Breast epithelium (tissue), 4 donors: ENCODE measurements around the gene AP4S1. TPM values are rescaled to one million over a fixed set of nuclear protein-coding genes. Genes with fewer than 3 reads are reported as not detected.

Experiments used
- DNase-seq, 2 donors: peaks; one replicate each; pipeline ENCODE4 v3.0.0-alpha.2; 2019; ENCODE audit warnings: low spot score in 2 of 2
- H3K27ac ChIP-seq, 2 donors: fragments of 200-600 bp; sonication (generic) in 1 of 2; one replicate each; pipeline ENCODE4 v1.5.1; 2016 to 2019; ENCODE audit warnings: mild to moderate bottlenecking in 1 of 2
- H3K27me3 ChIP-seq, 2 donors: fragments of 200-600 bp; sonication (generic) in 1 of 2; one replicate each; pipeline versions ENCODE4 v1.5.1 to v1.6.0; 2017 to 2019; ENCODE audit warnings: control low read depth in 1 of 2, mild to moderate bottlenecking in 1 of 2
- H3K36me3 ChIP-seq: fragments of 200-600 bp; one replicate; pipeline ENCODE4 v1.5.1; 2019
- H3K4me1 ChIP-seq, 2 donors: fragments of 200-600 bp; sonication (generic); one replicate each; pipeline ENCODE4 v1.5.1; 2016 to 2019; ENCODE audit warnings: control low read depth in 1 of 2
- H3K4me3 ChIP-seq, 3 donors: fragments of 200-600 bp; sonication (generic); 1 replicate in 2 of 3; 2 replicates in 1 of 3; pipeline ENCODE4 v1.5.1; 2016 to 2019; ENCODE audit warnings: mild to moderate bottlenecking in 3 of 3, moderate library complexity in 2 of 3
- H3K9me3 ChIP-seq, 2 donors: fragments of 200-600 bp; sonication (generic) in 1 of 2; one replicate each; pipeline ENCODE4 v1.5.1; 2016 to 2019; ENCODE audit warnings: control low read depth in 1 of 2
- CTCF ChIP-seq, 3 donors: fragments of 450-650 bp; IDR thresholded peaks; one replicate each; pipeline ENCODE4 v1.5.1; 2016 to 2017; ENCODE audit warnings: antibody characterized with exemption in 3 of 3, mild to moderate bottlenecking in 3 of 3, moderate library complexity in 3 of 3
- POLR2A ChIP-seq: fragments of 450-650 bp; IDR thresholded peaks from one replicate; pipeline ENCODE4 v1.6.1; 2016; ENCODE audit warnings: antibody characterized with exemption, mild to moderate bottlenecking, moderate library complexity
- POLR2AphosphoS5 ChIP-seq, 3 donors: sonication (generic); formaldehyde crosslinking; IDR thresholded peaks; one replicate each; pipeline ENCODE4 v1.6.1; 2017; ENCODE audit warnings: antibody characterized with exemption in 3 of 3
- intact Hi-C: fragments of 100-400 bp; cut with DNase I; formaldehyde crosslinking; loops from one replicate; pipeline ENCODE4 v1.15.1; 2023; ENCODE audit warnings: low total_unique reads
- total RNA-seq, 3 donors: library from RNA; depleted of rRNA; stranded (reverse); fragments of >200 nt; gene quantifications; one replicate each; pipeline ENCODE4 v1.1.0, GENCODE V29; 2016

AP4S1 gene
- total RNA-seq, 3 donors from 2014 or later, result 4.5 to 11.1 (median 5.2) TPM

GRCh38 chr14:31125231-31125630 lies 99.8 kb downstream of the AP4S1 start:
- intact Hi-C loops, result no loop called here
- TF ChIP-seq POLR2AphosphoS5 (IDR thresholded peaks at IDR 0.05) (no peak), POLR2A (no peak), CTCF (IDR thresholded peaks at IDR 0.05) (no peak)
- Histone ChIP-seq H3K4me1 (no peaks in the 10 kb centered on the region), H3K9me3 (no peaks in the 10 kb centered on the region), H3K27me3 (no peaks in the 10 kb centered on the region), H3K27ac (no peak overlapping the region), H3K4me3 (no peak overlapping the region), H3K36me3 (peaks cover 2% of the 10 kb centered on the region)
- no peak for DNase-seq

DNA sequence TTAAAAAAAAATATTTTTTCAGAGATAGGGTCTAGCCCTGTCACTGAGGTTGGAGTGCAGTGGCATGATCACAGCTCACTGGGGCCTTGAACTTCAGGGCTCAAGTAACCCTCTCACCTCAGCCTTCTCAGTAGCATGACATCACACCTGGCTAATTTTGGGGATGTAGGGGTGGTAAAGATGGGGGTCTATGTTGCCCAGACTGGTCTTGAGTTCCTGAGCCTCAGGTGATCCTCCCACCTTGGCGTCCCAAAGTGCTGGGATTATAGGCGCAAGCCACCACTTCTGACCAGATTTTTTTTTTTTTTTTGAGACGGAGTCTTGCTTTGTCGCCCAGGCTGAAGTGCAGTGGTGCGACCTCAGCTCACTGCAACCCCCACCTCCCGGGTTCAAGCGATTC lies 101.2 kb downstream of the AP4S1 start:
- no peaks in the 10 kb centered on the region for H3K27me3 ChIP-seq
- no peak for DNase-seq
- no peaks in the 10 kb centered on the region for H3K9me3 ChIP-seq
- no peaks in the 10 kb centered on the region for H3K4me1 ChIP-seq
- no peak overlapping the region for H3K4me3 ChIP-seq
- peaks cover 2% of the 10 kb centered on the region for H3K36me3 ChIP-seq
- H3K27ac ChIP-seq, result no peak overlapping the region
- TF ChIP-seq POLR2AphosphoS5 (IDR thresholded peaks at IDR 0.05) (no peak), POLR2A (no peak), CTCF (IDR thresholded peaks at IDR 0.05) (no peak)
- intact Hi-C loops, result no loop called here

GRCh38 chr14:31127690-31128089 lies 102.2 kb downstream of the AP4S1 start:
- peaks cover 2% of the 10 kb centered on the region for H3K36me3 ChIP-seq
- H3K27ac ChIP-seq, result no peak overlapping the region
- H3K9me3 ChIP-seq, result no peaks in the 10 kb centered on the region
- intact Hi-C loops, result no loop called here
- no peak for DNase-seq
- no peaks in the 10 kb centered on the region for H3K4me1 ChIP-seq
- TF ChIP-seq POLR2A (no peak), POLR2AphosphoS5 (IDR thresholded peaks at IDR 0.05) (no peak), CTCF (IDR thresholded peaks at IDR 0.05) (no peak)
- H3K27me3 ChIP-seq, result no peaks in the 10 kb centered on the region
- H3K4me3 ChIP-seq, result no peak overlapping the region

DNA sequence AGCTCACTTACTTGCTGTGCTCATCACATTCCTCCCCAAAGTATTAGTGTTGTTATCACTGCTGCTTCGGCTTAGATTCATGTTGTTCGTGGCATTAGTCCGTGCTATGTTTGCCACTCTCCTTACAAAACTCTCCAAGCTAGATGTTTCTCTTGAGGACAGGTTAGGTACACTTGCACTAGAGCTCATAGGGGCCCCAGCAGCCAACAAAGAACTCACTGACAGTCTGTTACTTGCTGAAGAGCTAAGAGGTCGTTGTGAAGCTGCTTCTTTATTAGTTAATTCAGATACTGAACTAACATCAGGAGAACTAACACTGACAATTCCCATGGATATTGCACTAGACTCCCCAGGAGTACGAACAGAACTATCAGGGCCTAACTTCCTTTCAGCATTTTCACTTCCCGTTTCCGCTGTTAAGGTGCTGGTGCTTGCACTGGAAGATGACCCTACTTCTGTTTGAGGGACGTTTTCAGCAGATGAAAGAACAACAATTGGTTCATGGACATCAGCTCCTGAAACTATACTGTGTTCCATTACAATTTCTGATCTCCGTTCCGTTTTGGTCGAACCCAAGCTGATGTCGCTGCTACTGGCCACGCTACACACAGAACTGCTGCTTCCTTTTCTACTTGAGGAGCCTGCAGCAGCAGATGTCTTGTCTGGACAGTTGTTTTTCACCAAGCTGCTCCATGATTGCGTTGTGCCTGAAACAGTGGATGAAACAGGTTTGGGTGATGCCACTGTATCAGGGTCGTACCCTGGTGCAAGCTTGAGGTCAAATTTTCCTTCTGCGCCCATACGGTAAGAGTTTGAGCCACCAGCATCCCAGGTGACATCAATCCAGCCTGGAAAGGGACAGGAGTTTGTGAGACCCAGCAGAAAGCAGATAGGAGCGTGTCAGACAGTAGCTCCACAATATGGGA lies 103.4 kb downstream of the AP4S1 start:
- Histone ChIP-seq H3K36me3 (peaks cover 2% of the 10 kb centered on the region), H3K4me3 (no peak overlapping the region), H3K27me3 (no peaks in the 10 kb centered on the region), H3K9me3 (no peaks in the 10 kb centered on the region), H3K4me1 (no peaks in the 10 kb centered on the region), H3K27ac (no peak overlapping the region)
- no peak for DNase-seq
- intact Hi-C loops, result no loop called here
- TF ChIP-seq POLR2AphosphoS5 (IDR thresholded peaks at IDR 0.05), result no peak
- TF ChIP-seq POLR2A, result no peak
- no peak for TF ChIP-seq CTCF (IDR thresholded peaks at IDR 0.05)

DNA sequence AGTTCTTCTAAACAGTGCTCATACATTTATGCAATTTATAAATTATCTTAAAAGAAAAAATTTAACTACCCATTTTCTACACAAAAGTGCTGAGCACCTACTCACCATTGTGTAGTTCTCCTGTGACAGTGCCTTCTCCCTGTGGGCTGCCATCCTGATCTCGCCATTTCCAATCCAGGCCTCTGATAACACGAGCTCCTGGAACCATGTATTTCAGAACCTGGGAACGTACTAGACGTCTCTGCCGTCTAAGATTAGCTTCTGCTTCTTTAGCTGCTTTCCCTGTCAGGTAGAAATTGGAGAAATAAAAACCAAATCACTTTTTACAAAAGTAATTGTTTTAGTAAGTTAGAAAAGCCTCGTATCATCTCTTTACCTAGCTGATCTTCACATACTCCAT lies 107.7 kb downstream of the AP4S1 start:
- intact Hi-C loops, result no loop called here
- DNase-seq, result no peak
- no peaks in the 10 kb centered on the region for H3K9me3 ChIP-seq
- H3K4me1 ChIP-seq, result no peaks in the 10 kb centered on the region
- TF ChIP-seq POLR2A, result no peak
- no peak for TF ChIP-seq CTCF (IDR thresholded peaks at IDR 0.05)
- TF ChIP-seq POLR2AphosphoS5 (IDR thresholded peaks at IDR 0.05), result no peak
- H3K27ac ChIP-seq, result no peak overlapping the region
- H3K27me3 ChIP-seq, result no peaks in the 10 kb centered on the region
- peaks cover 9% of the 10 kb centered on the region for H3K36me3 ChIP-seq
- H3K4me3 ChIP-seq, result no peak overlapping the region
